ENCODE measurements around the gene EYS.

GRCh38 chr6:64062960-64063683, 1643.9 kb downstream of the EYS start:
- TF ChIP-seq CTCF (IDR thresholded peaks at IDR 0.05) (no peak), POLR2A (IDR thresholded peaks at IDR 0.05) (no peak)
